ENCODE measurements around the gene PPP2R5E.
"Not testable (repeated sequence)": the region's sequence is repeated elsewhere in the genome, so short reads cannot be mapped to it uniquely, and the experiment has no call there.

PPP2R5E gene

GRCh38 chr14:63543000-63543825, at the start of gene PPP2R5E:
Gene PPP2R5E, minus strand, starts transcription at chr14:63543377. Its CDS starts 3,692 bp downstream, at chr14:63539685.
- peak within 1 kb of the TSS; percentile 97 for H3K4me3 Mint-ChIP-seq
- H3K27ac Mint-ChIP-seq, result peak within 1 kb of the TSS; percentile 93
- H3K4me1 Mint-ChIP-seq (ENCODE audit: low read depth), result peaks cover 26% of the 10 kb centered on the region
- H3K36me3 Mint-ChIP-seq (ENCODE audit: low read depth), result peaks cover 14% of the 10 kb centered on the region
- no peaks in the 10 kb centered on the region for H3K9me3 Mint-ChIP-seq
- H3K27me3 Mint-ChIP-seq (ENCODE audit: low read depth), result peaks cover 7% of the 10 kb centered on the region

GRCh38 chr14:63583046-63583445, 39.9 kb upstream of the PPP2R5E start:
- not testable (repeated sequence) for H3K27me3 Mint-ChIP-seq (ENCODE audit: low read depth); H3K36me3 Mint-ChIP-seq (ENCODE audit: low read depth); H3K4me3 Mint-ChIP-seq; H3K9me3 Mint-ChIP-seq; H3K27ac Mint-ChIP-seq; H3K4me1 Mint-ChIP-seq (ENCODE audit: low read depth)

- H3K4me1 Mint-ChIP-seq (ENCODE audit: low read depth), result no peaks in the 10 kb centered on the region
- H3K27ac Mint-ChIP-seq, result no peak overlapping the region
- no peaks in the 10 kb centered on the region for H3K27me3 Mint-ChIP-seq (ENCODE audit: low read depth)
- no peaks in the 10 kb centered on the region for H3K9me3 Mint-ChIP-seq
- no peaks in the 10 kb centered on the region for H3K36me3 Mint-ChIP-seq (ENCODE audit: low read depth)
- no peak overlapping the region for H3K4me3 Mint-ChIP-seq
These were observed 38.3 kb upstream of the PPP2R5E start for GRCh38 chr14:63581491-63581890.

GRCh38 chr14:63578300-63578699, 35.1 kb upstream of the PPP2R5E start:
- Mint-ChIP-seq H3K27me3 (ENCODE audit: low read depth) (no peaks in the 10 kb centered on the region), H3K4me1 (ENCODE audit: low read depth) (no peaks in the 10 kb centered on the region), H3K4me3 (no peak overlapping the region), H3K27ac (no peak overlapping the region), H3K9me3 (no peaks in the 10 kb centered on the region), H3K36me3 (ENCODE audit: low read depth) (no peaks in the 10 kb centered on the region)

GRCh38 chr14:63573581-63573980, 30.4 kb upstream of the PPP2R5E start:
- H3K27ac Mint-ChIP-seq, result no peak overlapping the region
- H3K9me3 Mint-ChIP-seq, result no peaks in the 10 kb centered on the region
- H3K4me1 Mint-ChIP-seq (ENCODE audit: low read depth), result no peaks in the 10 kb centered on the region

GRCh38 chr14:63565448-63565847, 22.3 kb upstream of the PPP2R5E start:
- H3K36me3 Mint-ChIP-seq (ENCODE audit: low read depth), result no peaks in the 10 kb centered on the region
- H3K4me1 Mint-ChIP-seq (ENCODE audit: low read depth), result no peaks in the 10 kb centered on the region
- H3K27ac Mint-ChIP-seq, result no peak overlapping the region
- H3K9me3 Mint-ChIP-seq, result no peaks in the 10 kb centered on the region
- peaks cover 7% of the 10 kb centered on the region for H3K27me3 Mint-ChIP-seq (ENCODE audit: low read depth)
- no peak overlapping the region for H3K4me3 Mint-ChIP-seq

More at GRCh38 chr14:63573581-63573980, 30.4 kb upstream of the PPP2R5E start:
- Mint-ChIP-seq H3K27me3 (ENCODE audit: low read depth) (peaks cover 3% of the 10 kb centered on the region), H3K36me3 (ENCODE audit: low read depth) (no peaks in the 10 kb centered on the region), H3K4me3 (no peak overlapping the region)

- Mint-ChIP-seq H3K4me1 (ENCODE audit: low read depth) (no peaks in the 10 kb centered on the region), H3K36me3 (ENCODE audit: low read depth) (no peaks in the 10 kb centered on the region), H3K9me3 (no peaks in the 10 kb centered on the region), H3K27me3 (ENCODE audit: low read depth) (peaks cover 7% of the 10 kb centered on the region), H3K27ac (no peak overlapping the region), H3K4me3 (no peak overlapping the region)
These were observed 21.1 kb upstream of the PPP2R5E start for GRCh38 chr14:63564318-63564717.

- Mint-ChIP-seq H3K27ac (no peak overlapping the region), H3K9me3 (no peaks in the 10 kb centered on the region), H3K36me3 (ENCODE audit: low read depth) (no peaks in the 10 kb centered on the region), H3K27me3 (ENCODE audit: low read depth) (peaks cover 7% of the 10 kb centered on the region), H3K4me3 (no peak overlapping the region), H3K4me1 (ENCODE audit: low read depth) (no peaks in the 10 kb centered on the region)
These were observed 20.3 kb upstream of the PPP2R5E start for GRCh38 chr14:63563370-63564026.

- Mint-ChIP-seq H3K9me3 (no peaks in the 10 kb centered on the region), H3K36me3 (ENCODE audit: low read depth) (no peaks in the 10 kb centered on the region), H3K4me1 (ENCODE audit: low read depth) (no peaks in the 10 kb centered on the region), H3K27ac (no peak overlapping the region), H3K27me3 (ENCODE audit: low read depth) (peaks cover 7% of the 10 kb centered on the region), H3K4me3 (no peak overlapping the region)
These were observed 19.2 kb upstream of the PPP2R5E start for GRCh38 chr14:63562405-63562804.

GRCh38 chr14:63555572-63555971, 12.4 kb upstream of the PPP2R5E start:
- no peaks in the 10 kb centered on the region for H3K27me3 Mint-ChIP-seq (ENCODE audit: low read depth)
- no peak overlapping the region for H3K4me3 Mint-ChIP-seq
- H3K9me3 Mint-ChIP-seq, result no peaks in the 10 kb centered on the region

GRCh38 chr14:63551332-63551731, 8.2 kb upstream of the PPP2R5E start:
- H3K9me3 Mint-ChIP-seq, result no peaks in the 10 kb centered on the region
- no peaks in the 10 kb centered on the region for H3K36me3 Mint-ChIP-seq (ENCODE audit: low read depth)
- peaks cover 7% of the 10 kb centered on the region for H3K27me3 Mint-ChIP-seq (ENCODE audit: low read depth)
- H3K4me3 Mint-ChIP-seq, result no peak overlapping the region
- H3K27ac Mint-ChIP-seq, result no peak overlapping the region
- peaks cover 5% of the 10 kb centered on the region for H3K4me1 Mint-ChIP-seq (ENCODE audit: low read depth)

More at GRCh38 chr14:63555572-63555971, 12.4 kb upstream of the PPP2R5E start:
- no peaks in the 10 kb centered on the region for H3K36me3 Mint-ChIP-seq (ENCODE audit: low read depth)
- peaks cover 3% of the 10 kb centered on the region for H3K4me1 Mint-ChIP-seq (ENCODE audit: low read depth)
- H3K27ac Mint-ChIP-seq, result no peak overlapping the region

GRCh38 chr14:63547798-63548335, 4.7 kb upstream of the PPP2R5E start:
- peaks cover 13% of the 10 kb centered on the region for H3K4me1 Mint-ChIP-seq (ENCODE audit: low read depth)
- no peak overlapping the region for H3K27ac Mint-ChIP-seq
- peaks cover 7% of the 10 kb centered on the region for H3K27me3 Mint-ChIP-seq (ENCODE audit: low read depth)
- no peak overlapping the region for H3K4me3 Mint-ChIP-seq
- no peaks in the 10 kb centered on the region for H3K9me3 Mint-ChIP-seq
- H3K36me3 Mint-ChIP-seq (ENCODE audit: low read depth), result peaks cover 2% of the 10 kb centered on the region

- peaks cover 5% of the 10 kb centered on the region for H3K36me3 Mint-ChIP-seq (ENCODE audit: low read depth)
- H3K27ac Mint-ChIP-seq, result no peak overlapping the region
- no peak overlapping the region for H3K4me3 Mint-ChIP-seq
- H3K9me3 Mint-ChIP-seq, result no peaks in the 10 kb centered on the region
- H3K4me1 Mint-ChIP-seq (ENCODE audit: low read depth), result peaks cover 22% of the 10 kb centered on the region
- H3K27me3 Mint-ChIP-seq (ENCODE audit: low read depth), result peaks cover 7% of the 10 kb centered on the region
These were observed 2.3 kb upstream of the PPP2R5E start for GRCh38 chr14:63545431-63545830.

GRCh38 chr14:63544591-63545299, 1.6 kb upstream of the PPP2R5E start:
- H3K27me3 Mint-ChIP-seq (ENCODE audit: low read depth), result peaks cover 7% of the 10 kb centered on the region

More at GRCh38 chr14:63544591-63545299, 1.6 kb upstream of the PPP2R5E start:
- Mint-ChIP-seq H3K9me3 (no peaks in the 10 kb centered on the region), H3K4me1 (ENCODE audit: low read depth) (peaks cover 22% of the 10 kb centered on the region), H3K36me3 (ENCODE audit: low read depth) (peaks cover 5% of the 10 kb centered on the region), H3K4me3 (peak overlapping the region; percentile 66), H3K27ac (no peak overlapping the region)
